Embryonic facial prominence (tissue), 1 donor: ENCODE results near the gene WDR86.

Source experiments
- DNase-seq: peaks from one replicate; pipeline ENCODE4 v3.0.0-alpha.2; 2016; ENCODE audit errors: extremely low spot score

The WDR86 gene

DNA sequence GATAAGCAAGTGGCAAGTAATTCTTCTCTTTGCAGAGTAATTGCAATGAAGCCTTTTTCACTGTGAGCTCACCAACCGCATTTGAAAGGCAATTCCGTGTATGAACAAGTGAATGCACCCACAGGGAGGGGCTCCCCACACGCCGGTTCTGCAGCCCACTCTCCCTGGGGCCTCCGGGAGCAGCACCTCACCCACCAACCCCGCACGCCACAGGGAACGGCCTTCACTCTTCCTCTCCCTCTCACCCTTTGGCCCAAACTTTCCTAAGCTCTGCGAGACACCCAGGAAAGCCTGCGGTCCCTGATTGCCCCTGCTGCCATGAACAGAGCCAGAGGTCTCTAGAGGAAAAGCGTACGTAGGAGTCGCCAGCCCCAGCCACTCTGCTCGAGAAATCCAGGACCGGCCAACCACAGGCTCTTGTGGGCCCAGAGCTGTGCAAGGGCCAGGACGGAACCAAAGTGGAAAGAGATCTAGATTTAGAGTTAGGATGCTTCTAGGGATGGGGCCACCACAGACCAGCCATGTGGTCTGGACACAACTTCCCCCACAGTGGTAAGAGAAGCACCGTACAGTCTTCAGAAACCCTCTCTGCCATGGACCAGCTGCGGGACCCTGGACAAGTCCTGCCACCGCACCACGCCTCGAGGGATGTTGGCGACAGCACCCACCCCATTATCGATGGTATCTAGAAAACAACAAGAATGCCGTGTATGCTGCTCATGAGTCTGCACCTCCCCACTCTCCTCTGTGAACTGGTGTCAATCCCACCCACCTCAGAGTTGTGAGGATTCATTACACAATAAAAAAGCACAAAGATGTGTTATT lies 3.6 kb downstream of the WDR86 start:
- DNase-seq = no peak

DNA sequence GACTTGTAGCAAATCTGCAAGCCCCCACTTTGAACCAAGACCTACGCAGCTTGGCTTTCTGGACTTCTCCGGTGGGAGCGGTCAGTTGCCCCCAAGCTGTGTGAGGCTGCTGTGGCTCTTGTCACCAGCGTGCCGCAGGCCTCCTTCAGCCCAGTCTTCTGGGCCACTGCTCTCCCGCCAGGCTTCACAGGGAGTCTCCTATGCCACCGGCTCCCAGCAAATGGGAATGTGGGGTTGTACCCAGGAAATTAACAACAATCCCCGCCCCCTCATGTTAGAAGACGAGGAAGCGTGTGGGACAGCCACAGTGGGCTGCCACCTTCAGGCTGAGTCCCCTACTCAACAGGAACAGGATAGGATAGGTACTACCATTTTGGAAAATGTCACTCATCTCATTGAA lies 4.2 kb downstream of the WDR86 start:
- no peak for DNase-seq

DNA sequence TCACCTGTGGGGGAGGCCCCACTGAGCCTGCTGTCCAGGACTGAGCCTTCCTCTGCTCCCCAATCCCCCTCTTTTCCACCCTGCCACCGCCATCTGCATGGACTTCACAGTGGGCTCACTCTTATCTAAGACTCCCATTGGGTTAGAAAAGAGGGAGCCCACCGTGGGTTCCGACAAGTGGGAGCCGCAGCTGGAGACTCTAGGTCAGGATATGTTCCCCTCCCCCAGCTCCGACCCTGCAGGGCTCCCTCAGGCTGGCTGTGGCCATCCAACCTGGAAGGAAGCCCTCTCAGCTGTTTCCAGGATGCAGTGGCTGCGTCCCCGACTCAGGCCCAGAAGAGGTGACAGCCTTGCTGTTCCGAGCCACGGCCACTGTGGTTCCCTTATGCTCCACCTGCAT lies 4.8 kb downstream of the WDR86 start:
- no peak for DNase-seq

DNA sequence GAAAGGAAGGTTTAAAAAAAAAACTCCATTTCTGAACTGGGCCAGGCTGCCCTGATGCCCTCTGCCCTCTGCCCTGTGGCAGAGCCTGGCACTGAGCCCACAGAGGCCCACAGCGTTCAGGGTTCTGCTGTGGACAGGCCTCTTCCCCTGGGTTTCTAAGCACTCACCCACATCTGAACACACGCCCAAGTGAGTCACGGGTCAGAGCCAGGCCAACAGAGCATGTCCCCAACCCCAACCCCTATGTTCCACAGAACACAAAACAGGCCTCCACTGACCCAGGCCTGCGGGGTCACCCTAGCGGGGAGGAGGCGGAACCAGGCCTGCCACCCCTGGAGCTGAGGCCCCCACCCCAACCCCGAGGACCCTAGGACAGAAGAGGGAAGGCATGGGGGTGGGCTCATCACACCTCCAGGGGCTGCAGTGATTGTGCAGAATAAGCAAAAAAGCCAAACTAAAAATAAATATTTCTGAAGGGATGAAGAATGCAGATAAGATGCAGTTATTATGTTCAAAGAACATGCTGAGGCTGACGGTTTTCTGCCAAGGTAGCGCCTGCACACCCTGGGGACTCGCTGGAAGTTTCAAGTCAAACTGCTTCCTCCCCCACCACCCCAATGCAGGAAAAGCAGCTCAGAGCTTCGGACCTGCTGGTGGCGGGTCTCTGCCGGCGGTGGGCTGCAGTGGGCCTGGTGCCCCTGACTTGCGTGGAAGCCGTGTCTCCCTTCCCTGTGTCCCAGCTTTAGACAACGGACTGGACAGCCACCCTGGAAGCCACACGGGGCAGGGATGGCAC lies 5.4 kb downstream of the WDR86 start:
- no peak for DNase-seq

DNA sequence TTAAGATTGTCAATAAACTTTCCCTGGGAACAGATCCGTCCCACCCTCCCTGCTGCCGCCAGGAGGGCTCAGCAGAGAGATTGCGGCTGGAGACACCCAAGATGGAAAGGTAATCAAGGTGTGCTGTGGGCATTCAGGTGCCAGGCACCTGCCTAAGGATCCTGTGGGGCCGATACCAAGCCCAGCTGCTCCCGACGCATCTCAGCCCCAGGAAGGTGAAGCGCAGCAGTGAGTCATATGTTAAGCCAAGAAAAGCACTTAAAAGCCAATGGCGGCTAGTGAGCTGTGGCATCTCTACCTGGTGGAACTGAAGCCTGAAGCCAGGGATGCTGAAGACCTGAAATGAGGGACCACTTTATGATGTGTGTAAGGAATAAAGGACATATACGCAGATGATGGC lies 6.1 kb downstream of the WDR86 start:
- DNase-seq = no peak

DNA sequence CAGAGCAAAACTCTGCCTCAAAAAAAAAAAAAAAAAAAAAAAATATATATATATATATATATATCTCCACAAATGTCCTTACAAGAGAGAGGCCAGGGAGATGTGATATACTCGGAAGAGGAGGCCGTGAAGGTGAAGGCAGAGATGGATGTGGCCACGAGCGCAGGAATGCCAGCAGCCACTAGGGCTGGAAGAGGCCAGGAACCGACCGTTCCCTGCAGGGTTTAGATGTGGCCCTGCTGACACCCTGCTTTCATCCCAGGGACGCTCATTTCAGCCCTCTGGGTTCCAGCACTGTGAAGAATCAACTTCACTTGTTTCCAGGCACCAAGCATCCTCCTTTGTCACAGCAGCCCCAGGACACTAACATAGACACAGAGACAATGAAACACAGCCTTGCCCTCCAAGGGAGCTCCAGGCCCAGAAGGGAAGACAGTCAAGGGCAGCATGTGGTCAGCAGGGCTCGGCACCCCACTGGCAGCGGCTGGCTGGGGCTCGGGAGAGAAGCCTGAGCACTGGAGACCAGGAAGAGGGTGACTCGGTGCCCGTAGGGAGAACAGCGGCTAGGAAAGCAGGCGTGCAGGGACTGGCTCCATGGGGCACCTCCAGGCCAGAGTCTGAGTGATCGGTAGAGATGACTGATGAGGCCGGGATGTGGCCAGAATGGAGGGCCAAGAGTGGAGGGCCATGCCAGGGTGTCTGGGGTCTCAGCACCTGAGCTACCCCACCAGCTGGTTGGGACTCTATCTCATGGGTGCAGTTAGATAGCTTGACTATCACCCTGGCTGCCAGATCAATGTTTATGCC lies 7.6 kb downstream of the WDR86 start:
- no peak for DNase-seq

GRCh38 chr7:151400626-151401315 lies 9.1 kb downstream of the WDR86 start:
- DNase-seq = no peak

DNA sequence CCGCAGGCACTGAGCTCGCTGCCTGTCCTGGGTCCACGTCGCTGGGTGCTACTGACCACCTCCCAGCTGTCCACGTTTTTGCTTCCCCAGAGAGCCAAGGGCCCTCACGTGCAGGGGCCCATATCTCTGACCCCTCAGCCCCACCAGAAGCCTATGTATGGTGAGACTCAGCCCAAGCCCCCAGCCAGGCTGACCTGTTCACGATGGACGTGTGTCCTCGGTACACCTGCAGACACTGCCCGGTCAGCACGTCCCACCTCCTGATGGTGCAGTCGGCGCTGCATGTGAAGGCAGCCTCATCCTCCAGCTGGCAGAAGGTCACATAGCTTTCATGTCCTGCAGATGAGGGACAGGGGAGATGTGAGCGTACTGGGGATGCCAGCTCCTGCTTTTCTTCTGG lies 9.9 kb downstream of the WDR86 start:
- DNase-seq = no peak

DNA sequence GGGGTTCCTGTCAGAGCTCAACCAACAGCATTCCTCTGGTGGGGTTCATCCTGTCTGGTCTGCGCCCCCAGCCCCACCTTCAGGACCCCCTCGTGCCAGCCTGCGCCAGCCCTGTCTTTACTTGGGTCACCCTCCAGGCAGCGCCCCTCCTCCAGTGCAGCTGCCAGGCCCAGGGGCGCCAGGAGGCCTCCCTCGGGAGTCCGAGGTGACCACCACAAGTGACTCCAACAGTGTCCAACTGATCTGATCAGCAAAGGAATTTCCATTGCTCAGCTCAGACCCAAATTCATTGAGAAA lies 10.6 kb downstream of the WDR86 start:
- DNase-seq = no peak

- DNase-seq = no peak
Observed at GRCh38 chr7:151398446-151399304, 11.2 kb downstream of the WDR86 start.

- no peak for DNase-seq
Observed at GRCh38 chr7:151397026-151397425, 12.8 kb downstream of the WDR86 start.

GRCh38 chr7:151396328-151396970 lies 13.4 kb downstream of the WDR86 start:
- no peak for DNase-seq

- DNase-seq = no peak
Observed at GRCh38 chr7:151395036-151395367, 14.8 kb downstream of the WDR86 start.

GRCh38 chr7:151394076-151395035 lies 15.5 kb downstream of the WDR86 start:
- DNase-seq = no peak

GRCh38 chr7:151393031-151393977 lies 16.5 kb downstream of the WDR86 start:
- no peak for DNase-seq

- no peak for DNase-seq
Observed at GRCh38 chr7:151392426-151392825, 17.4 kb downstream of the WDR86 start.

DNA sequence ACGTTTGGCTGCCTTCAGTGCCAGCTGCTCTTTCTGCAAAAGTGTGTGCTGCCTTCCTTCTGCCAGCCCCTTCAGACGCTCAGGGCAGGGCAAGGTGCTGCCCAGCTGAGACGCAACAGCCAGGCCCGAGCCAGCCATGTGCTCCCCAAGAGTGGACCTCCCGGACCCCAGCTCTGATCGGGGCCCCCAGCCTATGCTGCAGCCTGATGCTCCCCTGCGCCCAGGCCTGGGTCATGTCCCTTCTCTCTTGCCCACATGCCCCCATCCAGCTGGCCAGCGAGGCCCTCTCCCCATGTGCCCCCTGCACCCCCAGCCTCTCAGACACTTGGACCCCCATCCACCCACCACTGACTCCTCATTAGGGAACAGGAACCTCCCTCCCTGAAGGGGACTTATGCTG lies 17.8 kb downstream of the WDR86 start:
- no peak for DNase-seq

- no peak for DNase-seq
Observed at GRCh38 chr7:151391358-151391730, 18.5 kb downstream of the WDR86 start.
